IPS-NIHi7 (cell line): ENCODE results near the gene IFNL2.
"Not testable (repeated sequence)": the region's sequence is repeated elsewhere in the genome, so short reads cannot be mapped to it uniquely, and the experiment has no call there.

ENCODE experiments used
- DNase-seq: peaks from one replicate; pipeline ENCODE4 v3.0.0; 2012; ENCODE audit warnings: mixed read lengths; ENCODE audit errors: extremely low spot score

Gene IFNL2

DNA sequence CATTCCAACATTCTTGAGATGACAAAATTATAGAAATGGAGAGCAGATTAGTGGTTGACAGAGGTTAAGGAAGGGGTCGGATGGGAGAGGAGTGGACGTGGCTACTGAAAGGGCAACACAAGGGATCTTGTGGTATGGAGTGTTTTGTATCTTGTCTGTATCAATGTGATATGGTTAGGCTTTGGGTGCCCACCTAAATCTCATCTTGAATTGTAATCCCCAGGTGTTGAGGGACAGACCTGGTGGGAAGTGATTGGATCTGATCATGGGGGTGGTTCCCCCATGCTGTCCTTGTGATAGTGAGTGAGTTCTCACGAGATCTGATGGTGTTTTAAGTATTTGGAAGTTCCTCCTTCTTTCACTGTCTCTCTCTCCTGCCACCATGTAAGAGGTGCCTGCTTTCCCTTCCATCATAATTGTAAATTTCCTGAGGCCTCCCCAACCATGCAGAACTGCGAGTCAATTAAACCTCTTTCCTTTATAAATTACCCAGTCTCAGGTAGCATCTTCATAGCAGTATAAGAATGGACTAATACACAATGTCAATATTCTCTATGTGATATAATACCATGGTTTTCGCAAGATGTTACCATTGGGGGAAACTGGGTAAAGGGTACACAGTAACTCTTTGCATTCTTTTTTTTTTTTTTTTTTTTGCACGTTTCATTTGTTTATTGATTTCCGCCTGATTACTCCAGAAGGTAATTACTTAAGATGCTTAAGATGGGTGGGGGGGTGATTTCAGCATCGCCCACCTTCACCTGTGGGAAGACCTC lies 14.6 kb upstream of the IFNL2 start:
- DNase-seq = no peak

DNA sequence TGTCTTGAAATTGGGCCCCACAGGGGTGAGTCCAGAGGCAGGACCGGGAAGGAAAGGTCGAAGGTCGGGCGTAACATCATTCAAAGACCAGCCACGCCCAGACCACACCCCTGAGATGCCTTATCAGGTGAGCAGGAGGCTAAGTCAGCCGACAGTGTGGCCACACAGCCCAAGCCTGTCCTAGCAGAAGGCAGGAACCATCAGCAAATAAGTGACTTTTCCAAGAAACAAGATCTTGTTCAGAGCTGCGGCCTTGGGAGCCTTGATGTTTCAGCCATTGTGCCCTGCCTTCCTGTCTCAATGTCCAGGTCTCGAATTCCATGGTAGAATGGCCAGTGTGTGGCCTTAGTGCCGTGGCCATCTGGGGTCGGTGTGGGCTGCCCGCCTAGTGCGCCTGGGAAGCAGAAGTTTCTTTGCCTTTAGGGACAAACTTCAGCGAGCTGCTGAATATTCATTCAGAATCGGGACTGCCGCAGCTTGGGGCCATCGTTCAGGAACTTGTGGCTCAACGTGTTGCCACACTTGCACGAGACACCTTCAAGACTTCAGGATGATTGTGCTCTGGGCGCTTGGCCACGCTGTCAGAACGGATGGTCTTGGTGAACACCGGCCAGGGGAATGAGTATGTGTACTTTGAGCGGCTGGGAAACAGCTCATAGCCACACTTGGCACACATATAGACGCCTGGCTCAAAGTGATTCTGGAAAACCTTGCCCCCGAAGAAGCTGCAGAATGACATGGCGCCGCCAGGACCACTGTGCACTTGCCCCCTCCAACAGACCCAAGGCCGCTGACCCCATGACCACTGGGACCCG lies 13.5 kb upstream of the IFNL2 start:
- DNase-seq = no peak

- DNase-seq = no peak
Measured at GRCh38 chr19:39257227-39257626, 11.0 kb upstream of the IFNL2 start.

DNA sequence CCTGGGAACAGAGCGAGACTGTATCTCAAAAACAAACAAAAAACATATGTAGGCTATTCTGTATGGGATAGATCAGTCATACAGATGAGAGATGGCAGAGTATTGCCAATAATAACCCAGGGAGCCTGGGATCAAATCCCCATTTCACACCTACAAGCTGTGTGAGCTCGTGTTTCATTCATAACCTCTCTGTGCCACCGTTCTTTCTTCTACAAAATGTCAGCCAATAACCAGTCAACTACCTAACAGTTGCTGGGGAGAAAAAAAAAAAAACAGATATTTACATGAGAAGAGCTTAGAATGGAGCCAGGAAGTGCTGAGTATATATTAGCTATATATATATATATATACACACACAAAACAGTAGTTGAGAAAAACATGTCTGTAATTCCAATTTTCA lies 6.5 kb upstream of the IFNL2 start:
- DNase-seq = no peak

GRCh38 chr19:39262496-39262895 lies 5.7 kb upstream of the IFNL2 start:
- DNase-seq = no peak

DNA sequence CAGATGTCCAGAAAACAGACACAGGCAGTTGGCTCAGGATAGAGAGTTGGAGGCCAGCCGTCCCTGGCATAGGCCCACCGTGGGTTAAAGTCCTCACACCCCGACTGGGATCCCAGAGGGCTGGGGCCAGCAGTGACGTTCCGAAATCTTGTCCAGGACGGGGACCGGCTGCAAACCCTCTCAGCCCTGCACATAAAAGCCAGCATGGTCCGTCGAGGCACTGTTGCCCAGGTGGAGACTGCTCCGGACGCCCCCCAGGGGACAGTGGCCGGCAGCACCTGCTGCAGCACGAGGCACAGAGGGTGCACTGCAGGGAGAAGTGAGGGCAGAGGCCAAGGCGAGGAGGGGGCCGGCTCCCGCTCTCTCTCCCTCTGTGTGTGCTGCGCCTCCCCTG lies 4.3 kb upstream of the IFNL2 start:
- no peak for DNase-seq

- DNase-seq = peak; percentile 60
Measured at GRCh38 chr19:39264306-39265290, 3.6 kb upstream of the IFNL2 start.

- DNase-seq = peak; percentile 68
Measured at GRCh38 chr19:39265321-39265916, 2.8 kb upstream of the IFNL2 start.

- DNase-seq = not testable (repeated sequence)
Measured at GRCh38 chr19:39268531-39269223, 481 bp downstream of the IFNL2 start.

DNA sequence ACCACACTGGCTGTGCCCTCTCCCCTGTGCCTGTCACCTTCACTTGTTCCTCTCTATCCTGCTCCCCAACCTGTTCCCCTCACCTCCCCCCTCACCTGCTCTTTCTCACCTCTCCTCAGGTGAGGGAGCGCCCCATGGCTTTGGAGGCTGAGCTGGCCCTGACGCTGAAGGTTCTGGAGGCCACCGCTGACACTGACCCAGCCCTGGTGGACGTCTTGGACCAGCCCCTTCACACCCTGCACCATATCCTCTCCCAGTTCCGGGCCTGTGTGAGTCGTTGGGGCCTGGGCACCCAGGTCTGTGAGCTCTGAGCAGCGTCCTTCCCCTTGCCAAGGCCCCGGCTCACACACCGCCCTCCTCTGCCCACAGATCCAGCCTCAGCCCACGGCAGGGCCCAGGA lies 1.2 kb downstream of the IFNL2 start:
- DNase-seq = not testable (repeated sequence)

DNA sequence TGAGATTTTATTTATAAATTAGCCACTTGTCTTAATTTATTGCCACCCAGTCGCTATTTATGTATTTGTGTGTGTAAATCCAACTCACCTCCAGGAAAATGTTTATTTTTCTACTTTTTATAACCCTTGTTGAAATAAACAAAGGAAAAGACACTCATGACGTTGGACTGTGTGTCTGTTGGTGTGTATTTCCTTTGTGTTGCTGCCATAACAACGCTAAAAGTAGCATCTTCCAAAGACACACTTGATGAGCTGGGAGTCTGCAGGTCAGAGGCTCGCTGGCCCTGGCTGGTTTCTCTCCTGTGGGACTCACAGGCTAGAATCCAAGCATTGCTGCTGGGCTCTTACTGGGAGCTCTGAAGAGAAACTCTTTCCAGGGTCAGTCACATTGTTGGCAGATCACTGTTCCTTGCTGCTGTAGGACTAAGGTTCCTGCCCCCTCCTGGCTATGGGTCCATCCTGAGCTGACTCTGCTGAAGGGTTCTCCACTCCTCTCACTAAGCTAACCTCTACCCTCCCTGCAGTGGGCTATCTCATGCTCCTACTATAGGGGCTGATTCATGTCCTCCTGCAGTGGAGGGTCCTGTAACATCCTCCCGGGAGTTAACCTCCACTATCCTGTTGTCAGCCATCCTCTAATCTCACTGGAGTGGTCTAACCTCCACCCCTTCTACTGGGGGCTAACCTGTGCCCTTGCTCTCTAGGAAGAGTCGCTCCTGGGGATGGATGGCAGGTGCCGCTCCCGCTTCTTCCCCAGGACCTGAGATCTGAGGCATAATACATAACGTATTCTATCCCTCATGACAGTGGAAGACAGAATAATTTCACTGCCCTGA lies 2.1 kb downstream of the IFNL2 start:
- DNase-seq = no peak

DNA sequence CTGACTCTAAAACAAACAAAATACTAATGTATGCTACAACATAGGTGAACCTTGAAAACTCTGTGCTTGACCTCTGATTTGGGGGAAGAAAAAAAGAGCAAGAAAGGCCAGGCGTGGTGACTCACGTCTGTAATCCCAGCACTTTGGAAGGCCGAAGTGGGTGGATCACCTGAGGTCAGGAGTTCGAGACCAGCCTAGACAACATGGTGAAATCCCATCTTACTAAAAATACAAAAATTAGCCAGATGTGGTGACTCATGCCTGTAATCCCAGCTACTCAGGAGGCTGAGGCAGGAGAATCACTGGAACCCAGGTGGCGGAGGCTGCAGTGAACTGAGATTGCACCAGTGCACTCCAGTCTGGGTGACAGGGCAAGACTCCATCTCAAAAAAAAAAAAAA lies 5.7 kb downstream of the IFNL2 start:
- DNase-seq = not testable (repeated sequence)

GRCh38 chr19:39275578-39275977 lies 7.4 kb downstream of the IFNL2 start:
- no peak for DNase-seq

DNA sequence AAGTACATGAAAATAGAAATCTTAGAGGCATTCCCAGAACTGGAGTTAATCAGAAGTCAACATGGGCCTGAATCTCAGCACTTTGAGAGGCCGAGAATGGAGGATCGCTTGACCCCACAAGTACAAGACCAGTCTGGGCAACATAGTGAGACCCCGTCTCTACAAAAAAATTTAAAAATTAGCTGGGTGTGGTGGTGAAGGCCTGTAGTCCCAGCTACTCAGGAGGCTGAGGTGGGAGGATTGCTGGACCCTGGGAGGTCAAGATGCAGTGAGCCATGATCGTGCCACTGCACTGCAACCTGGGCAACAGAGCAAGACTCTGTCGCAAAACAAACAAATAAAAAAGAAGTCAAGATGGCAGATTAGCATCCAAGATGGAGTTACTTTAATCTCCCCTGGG lies 8.5 kb downstream of the IFNL2 start:
- DNase-seq = no peak

GRCh38 chr19:39277598-39277997 lies 9.4 kb downstream of the IFNL2 start:
- no peak for DNase-seq

DNA sequence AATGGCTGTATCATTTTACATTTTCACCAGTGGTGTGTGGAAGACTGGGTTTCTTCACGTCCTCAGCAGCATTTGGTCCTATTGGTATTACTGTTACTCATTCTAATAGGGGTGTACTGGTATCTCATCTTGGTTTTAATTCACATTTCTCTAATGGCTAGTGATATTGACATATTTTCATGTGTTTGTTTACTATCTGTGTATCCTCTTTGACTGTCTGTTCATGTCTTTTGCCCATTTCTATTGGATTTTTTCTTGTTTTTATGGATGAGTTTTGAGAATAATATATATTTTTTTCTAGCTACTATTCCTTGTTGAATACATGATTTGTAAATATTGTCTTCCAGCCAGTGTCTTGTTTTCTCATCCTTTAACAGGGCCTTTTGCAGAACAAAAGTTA lies 13.8 kb downstream of the IFNL2 start:
- no peak for DNase-seq

DNA sequence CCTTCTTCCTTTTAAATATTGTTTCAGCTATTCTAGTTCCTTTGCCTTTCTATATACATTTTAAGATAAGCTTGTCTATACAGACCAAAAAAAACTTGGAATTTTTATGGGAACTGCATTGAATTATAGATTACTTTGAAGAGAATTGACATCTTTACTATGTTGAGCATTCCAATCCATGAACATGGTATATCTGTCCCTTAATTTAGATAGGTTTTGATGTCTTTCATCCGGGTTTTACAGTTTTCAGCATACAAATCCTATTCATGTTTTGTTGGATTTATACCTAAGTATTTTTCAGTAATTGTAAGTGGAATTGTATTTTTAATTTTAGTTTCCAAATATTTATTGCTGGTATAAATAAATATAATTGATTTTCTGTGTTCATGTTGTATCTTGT lies 15.8 kb downstream of the IFNL2 start:
- no peak for DNase-seq

DNA sequence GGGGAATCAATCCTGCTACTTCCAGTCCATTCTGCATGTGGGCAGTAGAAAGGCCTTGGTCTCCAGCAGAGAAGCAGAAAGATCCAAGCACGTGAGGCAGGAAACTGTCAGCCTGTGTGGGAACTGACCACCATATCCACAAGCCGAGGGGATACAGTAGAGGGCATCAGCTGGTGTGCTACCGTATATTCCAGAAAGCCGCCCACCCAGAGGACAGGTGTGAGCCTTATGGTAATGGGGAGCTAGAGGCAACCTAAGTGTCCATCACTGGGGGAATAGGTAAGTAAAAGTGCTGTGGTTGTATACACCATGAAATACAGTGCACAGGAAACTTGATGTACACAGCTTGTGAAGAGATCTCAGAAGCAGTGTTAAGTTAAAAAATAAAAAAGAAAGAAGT lies 25.2 kb downstream of the IFNL2 start:
- DNase-seq = no peak

GRCh38 chr19:39296055-39296645 lies 28.0 kb downstream of the IFNL2 start, which contains the start of gene IFNL1:
Gene IFNL1 (plus strand): TSS chr19:39296407. CDS start chr19:39296422, 15 bp downstream.
- DNase-seq = no peak

DNA sequence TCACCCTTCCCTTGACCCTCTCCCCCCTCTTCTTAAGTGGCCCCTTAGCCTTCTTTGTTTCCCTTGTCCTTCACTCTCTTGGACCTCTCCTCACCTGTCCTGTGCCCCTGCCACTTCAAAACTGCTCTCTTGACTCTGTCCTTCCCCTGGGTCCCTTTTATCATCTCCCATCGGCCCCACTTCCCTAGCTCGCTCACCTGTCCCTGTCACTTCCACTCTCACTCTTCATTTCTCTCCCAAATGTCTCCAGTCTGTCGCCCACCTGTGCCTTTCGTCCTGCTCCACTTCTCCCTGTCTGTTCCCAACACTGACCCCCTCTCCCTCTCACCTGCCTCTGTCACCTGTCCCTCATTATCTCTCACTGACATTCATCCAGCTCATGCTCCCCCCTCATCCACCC lies 28.7 kb downstream of the IFNL2 start:
- no peak for DNase-seq
